GM19452 (cell line): ENCODE results near the gene SLC49A3.
"Not testable (repeated sequence)": the region's sequence is repeated elsewhere in the genome, so short reads cannot be mapped to it uniquely, and the experiment has no call there.

Experiments
- ATAC-seq: cut with Tn5 transposase; IDR thresholded peaks from one replicate; pipeline ENCODE4 v1.9.1; 2021; ENCODE audit not compliant: unreplicated experiment

The SLC49A3 gene

GRCh38 chr4:703336-704197 is 14.6 kb upstream of the SLC49A3 start:
- ATAC-seq, result no peak

GRCh38 chr4:702618-703048 is 13.7 kb upstream of the SLC49A3 start:
- ATAC-seq, result no peak

- no peak for ATAC-seq
Observed at GRCh38 chr4:700587-701264, 11.8 kb upstream of the SLC49A3 start.

GRCh38 chr4:699816-700580 is 11.0 kb upstream of the SLC49A3 start:
- no peak for ATAC-seq

GRCh38 chr4:694341-694940 is 5.5 kb upstream of the SLC49A3 start:
- ATAC-seq, result not testable (repeated sequence)

- ATAC-seq, result no peak
Observed at GRCh38 chr4:692771-693554, 4.0 kb upstream of the SLC49A3 start.

GRCh38 chr4:689723-690122 is 772 bp upstream of the SLC49A3 start:
- ATAC-seq, result no peak

- ATAC-seq, result no peak
Observed at GRCh38 chr4:687971-688853, 739 bp downstream of the SLC49A3 start.

GRCh38 chr4:687048-687970 is 1.6 kb downstream of the SLC49A3 start:
- ATAC-seq, result no peak

GRCh38 chr4:686413-687040 is 2.4 kb downstream of the SLC49A3 start:
- ATAC-seq, result no peak

- ATAC-seq, result no peak
Observed at GRCh38 chr4:685679-686412, 3.1 kb downstream of the SLC49A3 start.

GRCh38 chr4:684623-685327 is 4.2 kb downstream of the SLC49A3 start:
- no peak for ATAC-seq

GRCh38 chr4:683982-684622 is 4.8 kb downstream of the SLC49A3 start:
- ATAC-seq, result no peak

- no peak for ATAC-seq
Observed at GRCh38 chr4:683247-683897, 5.6 kb downstream of the SLC49A3 start.

GRCh38 chr4:682490-683172 is 6.3 kb downstream of the SLC49A3 start:
- no peak for ATAC-seq
